Activated T-helper 1 cell treated with anti-CD3 and anti-CD28 coated beads, Interleukin-12 subunit alpha, Interleukin-12 subunit beta, Interleukin-2, Interleukin-4 antibody, amounts not matched to agents 30 ng/mL and 10 ng/mL and 1 ng/mL, durations not matched to agents 14 hours and 24 hours and 36 hours (primary cell): Measurements from ENCODE around the gene SIM1. TPM values are rescaled to one million over a fixed set of nuclear protein-coding genes. Genes with fewer than 3 reads are reported as not detected.

Experiments used
- DNase-seq: peaks from one replicate; pipeline ENCODE4 v3.0.0; 2021; ENCODE audit warnings: low spot score
- H3K27ac Mint-ChIP-seq: one replicate; pipeline ENCODE4 v1.8.0; 2021; ENCODE audit warnings: mild to moderate bottlenecking, mixed read lengths
- H3K27me3 Mint-ChIP-seq: one replicate; pipeline ENCODE4 v1.8.0; 2022; ENCODE audit warnings: mild to moderate bottlenecking, moderate library complexity, mixed read lengths; ENCODE audit not compliant: insufficient read depth
- H3K36me3 Mint-ChIP-seq: one replicate; pipeline ENCODE4 v1.8.0; 2021; ENCODE audit warnings: low read depth, mixed read lengths
- H3K4me1 Mint-ChIP-seq: one replicate; pipeline ENCODE4 v1.8.0; 2021; ENCODE audit warnings: low read depth, mixed read lengths
- H3K4me3 Mint-ChIP-seq: one replicate; pipeline ENCODE4 v1.8.0; 2021; ENCODE audit warnings: mild to moderate bottlenecking, moderate library complexity, mixed read lengths
- H3K9me3 Mint-ChIP-seq: one replicate; pipeline ENCODE4 v1.8.0; 2021; ENCODE audit warnings: mixed read lengths
- intact Hi-C: fragments of 100-400 bp; cut with micrococcal nuclease; formaldehyde crosslinking; loops from one replicate; pipeline ENCODE4 v1.15.1; 2024
- total RNA-seq: library from RNA; stranded (reverse); gene quantifications from 2 replicates; pipeline ENCODE4 v1.2.3, GENCODE V29; 2022

Gene SIM1
- 0.02 and 0.13 TPM in 2 replicates for total RNA-seq

- H3K27ac Mint-ChIP-seq: peak within 1 kb of the TSS; percentile 67
- no peak within 1 kb of the TSS for H3K4me3 Mint-ChIP-seq
- H3K4me1 Mint-ChIP-seq: peaks cover 12% of the 10 kb centered on the region
- H3K27me3 Mint-ChIP-seq: peaks cover 84% of the 10 kb centered on the region
- no peak for DNase-seq
- peaks cover 19% of the 10 kb centered on the region for H3K9me3 Mint-ChIP-seq
- intact Hi-C loops: loop anchor here (1.0 to 5.0 kb wide), 2 partner anchors 9 to 937 kb away; no protein-coding TSS in a partner anchor
- no peaks in the 10 kb centered on the region for H3K36me3 Mint-ChIP-seq
Observed at GRCh38 chr6:100464903-100465700, at the start of gene SIM1. TSS of gene SIM1 (minus strand) at chr6:100464921. CDS start at chr6:100463468, 1,453 bp downstream.

- no peak overlapping the region for H3K4me3 Mint-ChIP-seq
- intact Hi-C loops: no loop called here
- no peaks in the 10 kb centered on the region for H3K4me1 Mint-ChIP-seq
- H3K9me3 Mint-ChIP-seq: no peaks in the 10 kb centered on the region
- DNase-seq: no peak
- H3K27me3 Mint-ChIP-seq: no peaks in the 10 kb centered on the region
- H3K27ac Mint-ChIP-seq: no peak overlapping the region
- H3K36me3 Mint-ChIP-seq: peaks cover 25% of the 10 kb centered on the region
Observed at GRCh38 chr6:100512203-100512862, 47.6 kb upstream of the SIM1 start.

- Mint-ChIP-seq H3K4me3 (no peak overlapping the region), H3K4me1 (no peaks in the 10 kb centered on the region), H3K9me3 (no peaks in the 10 kb centered on the region), H3K36me3 (peaks cover 19% of the 10 kb centered on the region), H3K27ac (no peak overlapping the region), H3K27me3 (no peaks in the 10 kb centered on the region)
- intact Hi-C loops: no loop called here
- no peak for DNase-seq
Observed at GRCh38 chr6:100509101-100509500, 44.4 kb upstream of the SIM1 start.

- Mint-ChIP-seq H3K36me3 (peaks cover 13% of the 10 kb centered on the region), H3K9me3 (no peaks in the 10 kb centered on the region), H3K4me1 (no peaks in the 10 kb centered on the region), H3K27ac (no peak overlapping the region), H3K27me3 (peaks cover 4% of the 10 kb centered on the region), H3K4me3 (no peak overlapping the region)
- DNase-seq: no peak
- intact Hi-C loops: no loop called here
Observed at GRCh38 chr6:100506651-100507050, 41.9 kb upstream of the SIM1 start.

- intact Hi-C loops: no loop called here
- no peaks in the 10 kb centered on the region for H3K9me3 Mint-ChIP-seq
- peaks cover 7% of the 10 kb centered on the region for H3K36me3 Mint-ChIP-seq
- no peak overlapping the region for H3K4me3 Mint-ChIP-seq
- no peak for DNase-seq
- no peaks in the 10 kb centered on the region for H3K4me1 Mint-ChIP-seq
- H3K27me3 Mint-ChIP-seq: peaks cover 4% of the 10 kb centered on the region
- H3K27ac Mint-ChIP-seq: no peak overlapping the region
Observed at GRCh38 chr6:100504786-100505737, 40.3 kb upstream of the SIM1 start.

GRCh38 chr6:100503043-100503705, 38.5 kb upstream of the SIM1 start:
- intact Hi-C loops: no loop called here
- Mint-ChIP-seq H3K4me1 (no peaks in the 10 kb centered on the region), H3K4me3 (no peak overlapping the region), H3K27ac (no peak overlapping the region), H3K36me3 (peaks cover 2% of the 10 kb centered on the region), H3K9me3 (no peaks in the 10 kb centered on the region), H3K27me3 (peaks cover 9% of the 10 kb centered on the region)
- DNase-seq: no peak

GRCh38 chr6:100493206-100493888, 28.6 kb upstream of the SIM1 start:
- intact Hi-C loops: no loop called here
- Mint-ChIP-seq H3K36me3 (no peaks in the 10 kb centered on the region), H3K27ac (no peak overlapping the region), H3K4me3 (no peak overlapping the region), H3K9me3 (no peaks in the 10 kb centered on the region), H3K4me1 (no peaks in the 10 kb centered on the region), H3K27me3 (peaks cover 31% of the 10 kb centered on the region)
- no peak for DNase-seq

GRCh38 chr6:100491952-100492670, 27.4 kb upstream of the SIM1 start:
- H3K4me3 Mint-ChIP-seq: no peak overlapping the region
- peaks cover 31% of the 10 kb centered on the region for H3K27me3 Mint-ChIP-seq
- intact Hi-C loops: no loop called here
- H3K27ac Mint-ChIP-seq: no peak overlapping the region
- H3K4me1 Mint-ChIP-seq: no peaks in the 10 kb centered on the region
- H3K9me3 Mint-ChIP-seq: no peaks in the 10 kb centered on the region
- no peak for DNase-seq
- no peaks in the 10 kb centered on the region for H3K36me3 Mint-ChIP-seq

GRCh38 chr6:100490065-100490464, 25.3 kb upstream of the SIM1 start:
- H3K4me3 Mint-ChIP-seq: no peak overlapping the region
- no peaks in the 10 kb centered on the region for H3K36me3 Mint-ChIP-seq
- H3K27ac Mint-ChIP-seq: no peak overlapping the region
- H3K27me3 Mint-ChIP-seq: peaks cover 31% of the 10 kb centered on the region
- no peaks in the 10 kb centered on the region for H3K4me1 Mint-ChIP-seq
- no peaks in the 10 kb centered on the region for H3K9me3 Mint-ChIP-seq
- DNase-seq: no peak
- intact Hi-C loops: no loop called here

- Mint-ChIP-seq H3K27me3 (peaks cover 31% of the 10 kb centered on the region), H3K27ac (no peak overlapping the region), H3K9me3 (no peaks in the 10 kb centered on the region), H3K4me3 (no peak overlapping the region), H3K4me1 (no peaks in the 10 kb centered on the region), H3K36me3 (no peaks in the 10 kb centered on the region)
- no peak for DNase-seq
- intact Hi-C loops: no loop called here
Observed at GRCh38 chr6:100488244-100488643, 23.5 kb upstream of the SIM1 start.

GRCh38 chr6:100487638-100488037, 22.9 kb upstream of the SIM1 start:
- Mint-ChIP-seq H3K27me3 (peaks cover 30% of the 10 kb centered on the region), H3K9me3 (no peaks in the 10 kb centered on the region), H3K36me3 (no peaks in the 10 kb centered on the region), H3K27ac (no peak overlapping the region), H3K4me3 (no peak overlapping the region), H3K4me1 (no peaks in the 10 kb centered on the region)
- intact Hi-C loops: no loop called here
- no peak for DNase-seq
